Heart left ventricle (tissue), 13 donors: ENCODE results near the gene HOGA1.

Source experiments
- POLR2A ChIP-seq, 2 donors: fragments of 450-650 bp; IDR thresholded peaks; one replicate each; pipeline ENCODE4 v1.6.1; 2017; ENCODE audit warnings: antibody characterized with exemption in 2 of 2, mild to moderate bottlenecking in 2 of 2, moderate library complexity in 2 of 2
- TF ChIP-seq, protein P1 (sequence below), 12 donors: fragments of 200-600 bp; sonication (generic) in 4 of 12; IDR thresholded peaks; one replicate each; pipeline versions ENCODE4 v1.5.0 to v1.8.0; 2018 to 2022; ENCODE audit warnings: antibody characterized with exemption in 12 of 12, mild to moderate bottlenecking in 5 of 12
- donor health status: ischemic (EF 13 %, LVEDD 7.1; RV severe dilation, severe dysfunction).
- donor health status: DM: no; HTN: yes; CAD: no.
- donor health status: DM: no; HTN: no; CAD: no.
- donor health status: ischemic (EF 25% LVEDD 6.9; RV normal size, moderate dysfunction).
- donor health status: ischemic (EF 25% LVEDD 5.7; RV mildly dilated, moderate dysfunction).
- donor health status: ischemic (EF 35%, LVEDD 5.7; RV mildly dilated, moderate dysfunction).
- donor health status: nonischemic (EF 11% LVEDD 7.7; RV severe dilation, severe dysfunction).
- donor health status: DM: yes; HTN: yes; CAD: no.
- donor health status: PGD.
- donor health status: ischemic (EF 29% LVEDD 5.4; RV normal size, mild dysfunction).
- donor health status: nonischemic (EF 23%, LVEDD 6.1; RV moderate dilation, normal function).

DNA sequence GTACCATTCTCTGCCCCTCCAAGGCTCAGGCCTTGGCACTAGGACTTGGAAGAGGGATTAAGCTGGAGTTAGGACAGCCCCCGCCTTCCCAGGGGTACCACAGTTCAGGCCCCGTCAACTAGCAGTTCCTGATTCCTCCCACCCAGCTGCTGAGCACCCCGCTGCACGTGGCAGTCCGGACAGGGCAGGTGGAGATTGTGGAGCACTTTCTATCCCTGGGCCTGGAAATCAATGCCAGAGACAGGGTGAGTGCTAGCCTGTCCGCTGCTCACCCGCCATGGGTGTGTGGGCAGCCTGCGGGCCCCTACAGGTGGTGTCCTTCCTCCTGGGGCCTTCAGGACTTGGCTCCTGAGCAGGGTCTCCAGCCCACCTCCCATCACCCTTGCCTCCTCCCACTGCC, 2.0 kb upstream of the HOGA1 start:
- TF ChIP-seq, protein P1, sequence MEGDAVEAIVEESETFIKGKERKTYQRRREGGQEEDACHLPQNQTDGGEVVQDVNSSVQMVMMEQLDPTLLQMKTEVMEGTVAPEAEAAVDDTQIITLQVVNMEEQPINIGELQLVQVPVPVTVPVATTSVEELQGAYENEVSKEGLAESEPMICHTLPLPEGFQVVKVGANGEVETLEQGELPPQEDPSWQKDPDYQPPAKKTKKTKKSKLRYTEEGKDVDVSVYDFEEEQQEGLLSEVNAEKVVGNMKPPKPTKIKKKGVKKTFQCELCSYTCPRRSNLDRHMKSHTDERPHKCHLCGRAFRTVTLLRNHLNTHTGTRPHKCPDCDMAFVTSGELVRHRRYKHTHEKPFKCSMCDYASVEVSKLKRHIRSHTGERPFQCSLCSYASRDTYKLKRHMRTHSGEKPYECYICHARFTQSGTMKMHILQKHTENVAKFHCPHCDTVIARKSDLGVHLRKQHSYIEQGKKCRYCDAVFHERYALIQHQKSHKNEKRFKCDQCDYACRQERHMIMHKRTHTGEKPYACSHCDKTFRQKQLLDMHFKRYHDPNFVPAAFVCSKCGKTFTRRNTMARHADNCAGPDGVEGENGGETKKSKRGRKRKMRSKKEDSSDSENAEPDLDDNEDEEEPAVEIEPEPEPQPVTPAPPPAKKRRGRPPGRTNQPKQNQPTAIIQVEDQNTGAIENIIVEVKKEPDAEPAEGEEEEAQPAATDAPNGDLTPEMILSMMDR (IDR thresholded peaks at IDR 0.05), result no peak
- TF ChIP-seq POLR2A (IDR thresholded peaks at IDR 0.05), result no peak
